Endothelial cell of umbilical vein (primary cell): Measurements from ENCODE around the gene ZGLP1. TPM values are rescaled to one million over a fixed set of nuclear protein-coding genes. Genes with fewer than 3 reads are reported as not detected.

ENCODE experiments used
- BruUV-seq: library from RNA; stranded (reverse); fragments of 400-500 nt; replicated peaks from 2 replicates; lab custom pipeline; 2021; lab: Mats Ljungman, UMichigan
- CTCF ChIA-PET: fragments of 300-600, 350-600 bp; sonication (Branson Sonifier 250); formaldehyde crosslinking; loops from one replicate; lab custom pipeline; 2021; ENCODE audit warnings: antibody characterized with exemption, inconsistent platforms; lab: Charles Lee
- POLR2A ChIA-PET: fragments of 300-600, 350-600 bp; sonication (Branson Sonifier 250); formaldehyde crosslinking; loops from one replicate; lab custom pipeline; 2021; ENCODE audit warnings: antibody characterized with exemption, inconsistent platforms; lab: Charles Lee
- DNase-seq: peaks from one replicate; pipeline ENCODE4 v3.0.0-alpha.2; 2011; ENCODE audit warnings: low read depth, low spot score
- FAIRE-seq: peaks from 2 replicates; lab custom pipeline; 2011; peaks lifted over from hg19 to GRCh38; lab: Jason Lieb, UNC
- H2AFZ ChIP-seq: 2 replicates; pipeline ENCODE4 v1.6.0; 2012; ENCODE audit warnings: low read depth, low read length, control low read depth, inconsistent platforms
- H3K27ac ChIP-seq: 2 replicates; pipeline ENCODE4 v1.5.1; 2011; ENCODE audit warnings: low read depth, mild to moderate bottlenecking, control low read depth, low read length, moderate library complexity; ENCODE audit not compliant: insufficient read depth
- H3K27me3 ChIP-seq, 2 experiments: 2 replicates each; pipeline versions ENCODE4 v1.6.0 to v1.6.1; 2011; ENCODE audit warnings: low read length in 2 of 2, mixed read lengths in 1 of 2; ENCODE audit not compliant: control insufficient read depth in 2 of 2, insufficient read depth in 2 of 2
- H3K36me3 ChIP-seq, 2 experiments: 2 replicates in 1 of 2; 3 replicates in 1 of 2; pipeline ENCODE4 v1.5.1; 2011; ENCODE audit warnings: low read length in 2 of 2, mild to moderate bottlenecking in 1 of 2, moderate library complexity in 1 of 2; ENCODE audit not compliant: control insufficient read depth in 2 of 2, insufficient read depth in 2 of 2; ENCODE audit errors: extremely low read depth in 1 of 2
- H3K4me1 ChIP-seq: 3 replicates; pipeline ENCODE4 v1.5.1; 2011; ENCODE audit warnings: mild to moderate bottlenecking, low read length; ENCODE audit not compliant: control insufficient read depth, insufficient read depth; ENCODE audit errors: extremely low read depth
- H3K4me2 ChIP-seq: 2 replicates; pipeline ENCODE4 v1.6.1; 2011; ENCODE audit warnings: low read length, control low read depth, mixed read lengths; ENCODE audit not compliant: insufficient read depth
- H3K4me3 ChIP-seq, 3 experiments: fragments of 200-600 bp in 1 of 3; sonication (generic), shearing (Covaris generic) in 1 of 3; replicated peaks in 1 of 3; 2 replicates each; pipeline ENCODE4 v1.5.1; 2011 to 2016; ENCODE audit warnings: control low read depth in 3 of 3, low read length in 3 of 3, mild to moderate bottlenecking in 2 of 3, inconsistent platforms in 1 of 3, low read depth in 1 of 3, moderate library complexity in 1 of 3; ENCODE audit not compliant: insufficient read depth in 1 of 3
- H3K79me2 ChIP-seq: 2 replicates; pipeline ENCODE4 v1.6.0; 2012; ENCODE audit warnings: low read length, inconsistent platforms; ENCODE audit not compliant: control insufficient read depth, insufficient read depth
- H3K9ac ChIP-seq: replicated peaks from 2 replicates; pipeline ENCODE3; 2011; ENCODE audit warnings: low read length, control low read depth; ENCODE audit not compliant: insufficient read depth; ENCODE audit errors: extremely low read depth
- H3K9me1 ChIP-seq: replicated peaks from 3 replicates; pipeline ENCODE4 v1.6.0; 2011; ENCODE audit warnings: mild to moderate bottlenecking, low read length; ENCODE audit not compliant: control insufficient read depth, insufficient read depth; ENCODE audit errors: extremely low read depth
- H3K9me3 ChIP-seq: replicated peaks from 2 replicates; pipeline ENCODE4 v1.5.1; 2012; ENCODE audit warnings: low read length, inconsistent platforms; ENCODE audit not compliant: control insufficient read depth, insufficient read depth
- H4K20me1 ChIP-seq: replicated peaks from 2 replicates; pipeline ENCODE3; 2011; ENCODE audit warnings: mild to moderate bottlenecking, low read length; ENCODE audit not compliant: control insufficient read depth, insufficient read depth; ENCODE audit errors: extremely low read depth
- EZH2 ChIP-seq: IDR thresholded peaks from 2 replicates; pipeline ENCODE4 v1.6.1; 2012; ENCODE audit warnings: borderline replicate concordance, low read depth, mild to moderate bottlenecking, moderate library complexity, low read length, inconsistent platforms; ENCODE audit not compliant: severe bottlenecking
- FOS ChIP-seq: IDR thresholded peaks from 2 replicates; pipeline ENCODE4 v1.6.1; 2011; ENCODE audit warnings: mild to moderate bottlenecking, low read length, moderate library complexity, borderline replicate concordance; ENCODE audit not compliant: insufficient read depth
- GATA2 ChIP-seq: IDR thresholded peaks from 2 replicates; pipeline ENCODE4 v1.7.0; 2011; ENCODE audit warnings: low read depth, mild to moderate bottlenecking, moderate library complexity, mixed read lengths, low read length; ENCODE audit not compliant: insufficient read length, insufficient read depth
- JUN ChIP-seq: IDR thresholded peaks from 2 replicates; pipeline ENCODE4 v1.6.1; 2011; ENCODE audit warnings: borderline replicate concordance, low read depth; ENCODE audit not compliant: insufficient read length, insufficient read depth
- MAX ChIP-seq: IDR thresholded peaks from 2 replicates; pipeline ENCODE4 v1.6.1; 2011; ENCODE audit not compliant: insufficient read depth, insufficient read length
- MYC ChIP-seq: IDR thresholded peaks from one replicate; pipeline ENCODE4 v1.6.1; 2011; ENCODE audit warnings: mild to moderate bottlenecking, low read depth, low read length
- POLR2A ChIP-seq: IDR thresholded peaks from 2 replicates; pipeline ENCODE4 v1.6.1; 2012; ENCODE audit warnings: low read depth, mild to moderate bottlenecking, control low read depth, low read length
- POLR2AphosphoS5 ChIP-seq: IDR thresholded peaks from 2 replicates; pipeline ENCODE4 v1.6.1; 2012; ENCODE audit warnings: low read depth, mild to moderate bottlenecking, control low read depth, low read length, moderate library complexity; ENCODE audit not compliant: insufficient read depth
- dilution Hi-C: fragments of 300-500 bp; cut with MboI; formaldehyde crosslinking; loops from one replicate; pipeline ENCODE4 v1.15.0; 2019; ENCODE audit warnings: low sequenced_read_pairs; ENCODE audit not compliant: extremely low pct_ligation_motif_present
- intact Hi-C: fragments of 100-400 bp; cut with micrococcal nuclease; formaldehyde crosslinking; loops from one replicate; pipeline ENCODE4 v1.10.0; 2022
- polyA plus RNA-seq, 4 experiments: library from polyadenylated mRNA; depleted of rRNA in 3 of 4; stranded (reverse) in 3 of 4; unstranded in 1 of 4; fragments of >200 nt; gene quantifications; 2 replicates each; pipeline versions ENCODE4 v1.2.1 to v1.2.3, GENCODE V29; 2011 to 2012; ENCODE audit warnings: missing spikeins in 1 of 4
- total RNA-seq: library from RNA; stranded (reverse); gene quantifications from 2 replicates; pipeline ENCODE4 v1.2.3, GENCODE V29; 2021
- TF ChIP-seq, protein P1 (sequence below), 2 donors: IDR thresholded peaks; 1 replicate in 1 of 2; 2 replicates in 1 of 2; pipeline ENCODE4 v1.5.1; 2011; ENCODE audit warnings: low read length in 2 of 2, mild to moderate bottlenecking in 2 of 2, moderate library complexity in 2 of 2, control low read depth in 1 of 2, inconsistent platforms in 1 of 2, low read depth in 1 of 2; ENCODE audit not compliant: insufficient read depth in 1 of 2; ENCODE audit errors: extremely low read depth in 1 of 2

ZGLP1 gene
- total and polyA plus RNA-seq, 2 donors (not counting 3 experiments of a cell fraction or from before 2014, with no cell fraction given), result 1.6 to 2.9 TPM

GRCh38 chr19:10344780-10345179 lies 35.2 kb upstream of the ZGLP1 start:
- DNase-seq (no peak), FAIRE-seq (no peak)
- Histone ChIP-seq H3K27ac (no peak overlapping the region), H3K9me1 (no peaks in the 10 kb centered on the region), H3K9ac (no peak overlapping the region), H3K27me3 (no peaks in the 10 kb centered on the region), H4K20me1 (no peaks in the 10 kb centered on the region), H3K4me3 (no peak overlapping the region), H3K36me3 (no peaks in the 10 kb centered on the region), H3K4me2 (no peak overlapping the region), H3K4me1 (no peaks in the 10 kb centered on the region), H3K9me3 (no peaks in the 10 kb centered on the region), H3K79me2 (no peaks in the 10 kb centered on the region), H2AFZ (no peak overlapping the region)
- no peak for TF ChIP-seq MYC
- TF ChIP-seq, protein P1, sequence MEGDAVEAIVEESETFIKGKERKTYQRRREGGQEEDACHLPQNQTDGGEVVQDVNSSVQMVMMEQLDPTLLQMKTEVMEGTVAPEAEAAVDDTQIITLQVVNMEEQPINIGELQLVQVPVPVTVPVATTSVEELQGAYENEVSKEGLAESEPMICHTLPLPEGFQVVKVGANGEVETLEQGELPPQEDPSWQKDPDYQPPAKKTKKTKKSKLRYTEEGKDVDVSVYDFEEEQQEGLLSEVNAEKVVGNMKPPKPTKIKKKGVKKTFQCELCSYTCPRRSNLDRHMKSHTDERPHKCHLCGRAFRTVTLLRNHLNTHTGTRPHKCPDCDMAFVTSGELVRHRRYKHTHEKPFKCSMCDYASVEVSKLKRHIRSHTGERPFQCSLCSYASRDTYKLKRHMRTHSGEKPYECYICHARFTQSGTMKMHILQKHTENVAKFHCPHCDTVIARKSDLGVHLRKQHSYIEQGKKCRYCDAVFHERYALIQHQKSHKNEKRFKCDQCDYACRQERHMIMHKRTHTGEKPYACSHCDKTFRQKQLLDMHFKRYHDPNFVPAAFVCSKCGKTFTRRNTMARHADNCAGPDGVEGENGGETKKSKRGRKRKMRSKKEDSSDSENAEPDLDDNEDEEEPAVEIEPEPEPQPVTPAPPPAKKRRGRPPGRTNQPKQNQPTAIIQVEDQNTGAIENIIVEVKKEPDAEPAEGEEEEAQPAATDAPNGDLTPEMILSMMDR (IDR thresholded peaks at IDR 0.05; ENCODE audit: extremely low read depth in 1 of 2, insufficient read depth in 1 of 2, low read depth in 1 of 2, low read length in 2 of 2), result no peak
- TF ChIP-seq POLR2A, result no peak
- no peak for TF ChIP-seq JUN
- TF ChIP-seq FOS, result no peak
- no peak for TF ChIP-seq POLR2AphosphoS5
- TF ChIP-seq EZH2, result no peak
- no peak for TF ChIP-seq GATA2
- TF ChIP-seq MAX, result no peak
- no TSS peak for BruUV-seq
- dilution Hi-C loops, result no loop called here
- intact Hi-C loops, result no loop called here
- CTCF ChIA-PET, result interaction anchor here (1.6 to 2.5 kb wide), 3 partner anchors 10 to 86 kb away, joined by 6 to 9 read pairs (median 8); no protein-coding TSS in a partner anchor
- POLR2A ChIA-PET, result no interaction called here
